ENCODE data around the gene SYTL5.

DNA sequence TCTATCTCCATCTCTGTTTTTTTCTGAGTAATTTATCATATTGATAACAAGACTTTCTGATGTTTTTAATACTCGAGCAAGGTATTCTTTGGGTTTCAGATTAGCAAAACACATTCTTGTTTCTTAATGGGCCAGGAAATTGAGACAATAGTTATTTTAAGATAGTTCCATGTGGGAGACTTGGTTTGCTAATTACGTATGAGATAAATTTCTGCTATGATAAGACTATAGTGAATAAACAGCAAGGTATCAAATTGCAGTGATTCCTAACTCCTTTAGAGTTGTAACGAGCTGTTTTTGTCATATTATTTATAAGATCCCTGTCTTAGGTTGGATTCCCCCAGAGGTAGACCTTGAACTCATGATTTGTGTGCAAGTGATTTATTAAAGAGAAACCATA, 38.3 kb downstream of the SYTL5 start:
- TF ChIP-seq, protein P1, sequence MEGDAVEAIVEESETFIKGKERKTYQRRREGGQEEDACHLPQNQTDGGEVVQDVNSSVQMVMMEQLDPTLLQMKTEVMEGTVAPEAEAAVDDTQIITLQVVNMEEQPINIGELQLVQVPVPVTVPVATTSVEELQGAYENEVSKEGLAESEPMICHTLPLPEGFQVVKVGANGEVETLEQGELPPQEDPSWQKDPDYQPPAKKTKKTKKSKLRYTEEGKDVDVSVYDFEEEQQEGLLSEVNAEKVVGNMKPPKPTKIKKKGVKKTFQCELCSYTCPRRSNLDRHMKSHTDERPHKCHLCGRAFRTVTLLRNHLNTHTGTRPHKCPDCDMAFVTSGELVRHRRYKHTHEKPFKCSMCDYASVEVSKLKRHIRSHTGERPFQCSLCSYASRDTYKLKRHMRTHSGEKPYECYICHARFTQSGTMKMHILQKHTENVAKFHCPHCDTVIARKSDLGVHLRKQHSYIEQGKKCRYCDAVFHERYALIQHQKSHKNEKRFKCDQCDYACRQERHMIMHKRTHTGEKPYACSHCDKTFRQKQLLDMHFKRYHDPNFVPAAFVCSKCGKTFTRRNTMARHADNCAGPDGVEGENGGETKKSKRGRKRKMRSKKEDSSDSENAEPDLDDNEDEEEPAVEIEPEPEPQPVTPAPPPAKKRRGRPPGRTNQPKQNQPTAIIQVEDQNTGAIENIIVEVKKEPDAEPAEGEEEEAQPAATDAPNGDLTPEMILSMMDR (conservative IDR thresholded peaks at IDR 0.05 in 1 of 2, IDR thresholded peaks at IDR 0.05 in 1 of 2; ENCODE audit: extremely low read depth in 1 of 2, insufficient read depth in 1 of 2, low read depth in 1 of 2, low read length in 2 of 2), result no peak
- no peak for TF ChIP-seq EZH2 (IDR thresholded peaks at IDR 0.05; ENCODE audit: borderline replicate concordance, low read length)

All from mammary epithelial cell (primary cell).